Activated CD8-positive, alpha-beta memory T cell treated with anti-CD3 and anti-CD28 coated beads, Interleukin-2, amount 50 U/mL, for 48 hours (primary cell): ENCODE measurements around the gene C1orf159.
"Not testable (repeated sequence)": the region's sequence is repeated elsewhere in the genome, so short reads cannot be mapped to it uniquely, and the experiment has no call there.

Experiments
- DNase-seq: peaks from one replicate; pipeline ENCODE4 v3.0.0-alpha.2; 2020

C1orf159 gene

DNA sequence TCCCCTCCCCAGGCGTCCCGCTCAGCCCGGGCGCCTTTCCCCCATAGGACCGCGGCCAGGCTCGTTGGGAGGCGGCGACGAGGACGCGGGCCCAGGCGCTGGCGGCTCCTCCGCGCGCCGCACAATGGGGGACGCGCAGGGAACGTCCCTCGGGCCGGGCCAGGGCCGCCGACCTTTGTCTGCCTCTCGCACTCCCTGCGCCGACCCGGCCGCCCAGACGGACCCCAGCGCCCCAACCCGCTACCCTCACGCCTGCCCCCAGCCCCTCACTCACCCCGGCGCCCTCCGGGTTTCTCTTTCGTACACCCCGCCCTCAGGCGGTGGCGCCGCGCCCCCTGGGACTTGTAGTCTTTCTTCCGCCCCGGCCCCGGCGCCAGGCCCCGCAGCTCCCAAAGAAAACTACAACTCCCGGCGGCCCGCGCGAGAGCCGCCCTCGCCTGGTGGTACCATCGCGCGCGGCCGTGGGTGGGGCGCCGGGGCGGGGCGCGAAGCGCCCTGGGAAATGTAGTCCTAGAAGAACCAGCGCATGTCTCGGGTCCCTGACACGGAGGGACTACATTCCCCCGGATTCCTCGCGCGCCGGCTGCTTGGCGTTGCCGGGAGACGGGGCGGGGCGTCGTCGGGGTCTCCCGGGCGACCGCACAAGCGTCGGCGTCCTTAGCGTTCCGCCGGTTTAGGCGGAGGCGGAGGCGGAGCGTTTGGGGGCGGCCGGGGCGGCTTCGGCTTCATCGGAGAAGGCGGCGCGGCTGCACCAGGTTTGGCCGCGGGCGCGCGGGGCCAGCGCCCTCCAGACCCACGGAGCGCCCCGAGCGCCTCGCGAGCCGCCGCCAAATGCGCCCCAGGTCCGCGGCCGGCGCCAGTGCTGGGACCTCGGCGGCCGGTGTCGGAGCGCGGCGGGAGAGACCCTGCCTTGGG, at the start of gene C1orf159:
TSS of gene C1orf159 (minus strand) at position 304 of the 915 bp plus-strand sequence. CDS start 24,546 bp downstream, outside the sequence.
- peak; percentile 99 for DNase-seq

DNA sequence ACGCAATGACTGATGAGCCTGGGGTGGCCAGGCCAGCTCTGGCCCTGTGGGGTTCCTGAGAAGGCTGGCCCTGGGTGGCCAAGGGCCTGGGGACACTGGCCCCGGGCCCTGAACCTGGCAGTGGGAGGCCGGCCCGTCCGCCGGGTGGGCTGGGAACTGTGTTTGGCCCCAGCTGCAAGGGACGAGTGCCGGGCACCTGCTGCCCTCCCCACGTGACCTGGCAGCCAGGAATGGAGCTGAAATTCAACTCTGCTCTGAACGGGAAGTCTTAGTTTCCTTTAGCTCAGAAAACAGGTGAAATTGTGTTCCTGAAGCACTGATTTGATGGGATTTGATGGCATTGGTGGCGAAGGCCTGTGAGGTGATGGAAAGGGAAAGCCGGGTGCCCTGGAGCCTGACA, 49.6 kb upstream of the C1orf159 start:
- no peak for DNase-seq

DNA sequence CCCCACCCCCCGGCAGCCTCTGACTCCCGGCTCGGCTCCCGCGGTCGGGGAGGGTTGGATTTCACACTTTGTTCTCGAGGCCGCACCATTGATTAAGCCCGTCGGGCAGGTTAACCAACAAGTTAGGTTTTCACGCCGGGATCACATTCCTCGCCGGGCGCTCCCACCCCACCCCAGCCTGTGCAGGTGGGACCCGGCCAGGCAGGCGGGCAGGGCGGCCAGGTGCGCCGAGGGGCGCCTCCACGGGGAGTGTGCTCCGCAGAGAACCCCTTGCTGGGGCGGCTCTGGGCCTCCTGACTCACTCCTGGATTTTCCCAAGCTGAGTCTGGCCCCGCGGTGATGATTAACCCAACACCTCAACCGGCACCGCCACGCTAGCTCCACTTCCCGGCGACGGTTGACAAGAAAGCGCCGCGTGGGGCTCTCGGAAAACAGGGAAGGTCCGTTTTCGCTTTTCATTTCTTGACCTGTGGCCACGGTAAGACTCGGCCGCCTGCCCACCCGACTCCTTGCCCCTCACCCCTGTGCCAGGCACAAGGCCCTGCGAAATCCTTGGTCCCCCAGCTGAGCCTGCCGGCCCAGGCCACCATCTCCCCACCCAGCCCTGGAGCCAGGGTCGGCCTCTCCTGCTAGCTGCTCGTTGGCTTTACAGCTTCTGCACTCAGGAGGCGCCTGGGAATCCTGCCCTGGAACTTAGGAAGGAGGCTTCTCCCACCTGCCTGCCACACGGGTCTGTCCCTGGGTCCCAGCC, 49.0 kb upstream of the C1orf159 start:
- DNase-seq = no peak

DNA sequence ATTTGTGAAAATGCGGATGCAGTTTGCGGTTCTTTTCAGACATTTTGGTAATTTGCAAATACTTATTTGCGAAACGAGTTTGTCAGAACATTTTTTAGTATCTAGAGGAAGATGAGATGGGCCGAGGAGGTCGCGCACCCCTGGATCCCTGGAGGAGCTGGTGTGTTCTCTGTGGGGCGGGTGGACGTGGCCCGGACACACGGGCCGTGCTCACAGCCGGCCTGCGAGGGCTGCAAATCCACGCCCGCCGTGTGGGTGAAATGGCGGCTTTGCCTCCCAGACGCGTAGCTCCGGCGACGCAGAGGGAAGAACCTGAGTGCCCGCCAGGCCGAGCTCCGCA, 48.4 kb upstream of the C1orf159 start:
- no peak for DNase-seq

DNA sequence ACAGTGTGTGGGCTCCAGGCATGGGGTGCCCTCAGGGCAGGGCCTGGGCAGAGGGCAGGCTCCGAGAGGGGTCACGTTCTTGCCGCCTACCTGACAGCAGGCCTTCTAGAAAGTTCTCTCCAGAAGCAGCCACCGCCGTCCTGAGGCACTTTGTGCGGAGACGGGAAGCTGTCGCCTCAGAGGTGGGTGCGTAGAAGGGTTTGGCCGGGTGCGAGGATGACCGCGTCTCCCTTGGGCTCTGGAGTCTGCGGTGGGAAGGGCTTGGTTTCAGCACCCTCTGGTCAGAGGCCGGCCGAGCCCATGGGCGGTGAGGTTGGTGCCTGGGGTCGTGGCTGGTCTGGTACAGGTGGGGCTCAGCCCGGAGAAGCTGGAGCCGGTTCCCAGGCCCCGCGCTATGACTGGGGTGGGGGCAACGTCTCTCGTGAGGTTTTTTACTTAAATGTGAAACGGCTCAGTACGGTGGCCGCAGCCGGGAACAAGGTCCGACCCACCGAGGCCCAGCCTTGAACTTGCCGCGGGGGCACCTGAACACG, 47.7 kb upstream of the C1orf159 start:
- DNase-seq = no peak

DNA sequence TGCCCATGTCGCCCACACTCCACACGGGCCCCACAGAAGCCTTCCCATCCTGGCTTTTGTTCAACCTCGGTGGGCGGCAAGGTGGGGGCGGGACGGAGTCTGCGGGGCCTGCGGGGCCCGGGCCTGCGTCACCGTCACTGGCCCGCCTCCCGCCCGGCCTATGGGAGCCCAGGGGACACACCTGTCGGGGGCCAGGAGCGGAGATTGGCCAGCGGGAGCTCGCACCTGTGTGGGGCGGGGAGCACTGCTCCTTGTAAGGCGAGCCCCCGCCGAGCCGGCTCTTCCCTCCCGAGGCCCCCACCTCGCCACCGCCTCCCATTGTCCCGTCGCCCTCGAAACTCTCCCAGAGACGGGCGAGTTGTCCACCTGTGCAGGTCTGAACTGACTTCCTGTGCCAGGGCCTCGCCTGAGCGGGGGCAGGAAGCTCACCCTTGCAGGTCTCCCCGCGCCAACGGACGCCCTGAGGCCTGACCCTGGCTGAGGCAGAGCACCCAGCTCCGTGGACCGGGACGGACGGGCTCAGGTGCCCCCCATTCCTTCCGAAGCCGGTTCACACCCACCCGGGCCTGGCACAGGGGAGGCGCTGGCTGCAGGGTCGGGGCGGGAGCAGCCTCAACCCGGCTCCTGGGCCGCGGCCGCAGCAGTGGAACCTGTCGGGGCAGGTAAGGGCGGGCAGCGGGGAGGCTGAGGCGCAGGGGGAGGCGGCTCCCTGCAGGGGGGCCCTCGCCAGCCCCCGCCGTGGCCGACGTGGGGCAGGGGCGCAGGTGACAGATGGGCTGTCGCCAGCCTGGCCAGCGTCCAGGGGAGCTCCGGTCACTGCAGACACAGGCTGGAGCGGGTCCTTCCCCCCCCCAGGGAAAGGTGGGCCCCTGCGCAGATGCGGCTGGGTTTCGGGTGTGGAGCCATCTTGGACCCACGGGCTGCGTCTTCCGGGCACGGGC, 47.0 kb upstream of the C1orf159 start:
- no peak for DNase-seq

DNA sequence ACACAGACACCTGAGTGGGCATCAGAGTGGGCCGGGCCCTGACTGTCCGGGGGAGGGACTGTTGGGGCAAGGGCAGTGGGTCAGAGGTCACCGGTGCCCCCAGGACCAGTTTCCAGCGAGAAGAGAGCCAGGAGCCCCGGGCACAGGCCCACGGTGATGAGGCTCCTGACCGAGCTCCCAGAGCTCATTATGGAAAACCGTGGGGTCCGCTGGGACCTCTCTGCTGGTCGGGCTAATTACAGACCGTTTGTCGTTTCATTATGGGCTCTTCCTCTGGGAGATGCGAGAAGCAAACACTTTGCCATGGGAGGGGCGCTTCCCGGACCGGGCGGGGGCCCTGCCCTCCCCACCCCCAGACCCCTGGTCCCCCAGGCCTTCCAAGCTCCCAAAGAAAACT, 45.8 kb upstream of the C1orf159 start:
- DNase-seq = no peak

DNA sequence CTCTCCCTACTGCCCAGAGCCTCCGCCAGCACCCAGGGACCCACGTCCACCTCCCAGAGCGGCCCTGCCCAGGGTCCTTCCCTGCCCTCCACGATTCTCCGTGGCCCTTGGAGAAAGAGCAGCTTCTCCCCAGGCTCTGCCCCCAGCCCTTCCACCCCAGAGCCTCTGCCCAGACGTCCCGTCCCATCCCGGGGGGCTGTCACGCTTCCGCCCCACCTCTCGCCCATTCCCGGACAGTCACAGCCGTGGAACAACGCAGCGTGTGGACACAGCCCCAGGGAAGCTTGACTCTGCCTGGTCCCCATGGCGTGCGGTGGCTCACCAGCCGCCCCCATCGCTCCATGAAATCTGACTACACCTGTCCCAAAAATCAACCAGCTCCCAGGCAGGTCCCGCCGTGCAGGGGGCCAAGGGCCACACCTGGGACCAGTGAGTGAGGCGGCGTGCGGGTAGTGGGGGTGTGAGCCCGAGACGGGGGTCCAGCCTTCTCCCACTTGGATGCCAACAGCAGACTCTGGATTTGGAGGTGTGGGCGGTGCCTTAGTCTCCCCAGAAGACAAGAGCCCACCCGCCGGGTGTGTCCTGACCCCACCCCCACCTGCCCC, 45.3 kb upstream of the C1orf159 start:
- DNase-seq = no peak

DNA sequence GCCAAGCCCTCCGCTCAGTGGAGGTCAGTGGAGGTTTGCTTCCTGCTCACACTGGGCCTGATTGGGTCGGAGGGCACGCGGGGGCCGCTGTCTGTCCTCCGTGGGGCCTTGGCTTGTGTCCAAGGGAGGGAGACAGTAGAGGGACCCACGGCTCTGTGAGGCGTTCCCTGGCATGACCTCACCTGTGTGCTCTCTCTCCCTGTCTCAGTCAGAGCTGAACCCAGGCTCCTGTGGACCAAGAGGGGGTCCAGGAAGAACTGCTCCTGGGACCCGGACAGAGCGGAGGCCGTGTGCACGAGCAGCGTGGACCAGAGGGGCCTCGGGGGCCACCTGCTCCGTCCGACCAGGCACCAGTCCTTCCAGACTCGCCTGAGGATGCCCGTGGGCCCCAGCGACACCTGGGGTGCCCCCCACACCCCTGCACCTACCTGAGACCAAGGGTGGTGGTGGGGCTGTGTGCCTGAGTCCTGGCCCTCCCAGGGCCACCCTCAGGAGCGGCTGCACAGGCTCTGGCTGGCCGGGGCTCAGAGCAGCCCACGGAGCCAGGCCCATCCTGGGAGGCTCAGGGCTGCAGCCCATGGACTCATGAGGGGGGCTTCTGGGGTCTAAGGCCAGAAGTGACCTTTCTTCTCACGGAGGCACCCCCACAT, 44.5 kb upstream of the C1orf159 start:
- DNase-seq = no peak

DNA sequence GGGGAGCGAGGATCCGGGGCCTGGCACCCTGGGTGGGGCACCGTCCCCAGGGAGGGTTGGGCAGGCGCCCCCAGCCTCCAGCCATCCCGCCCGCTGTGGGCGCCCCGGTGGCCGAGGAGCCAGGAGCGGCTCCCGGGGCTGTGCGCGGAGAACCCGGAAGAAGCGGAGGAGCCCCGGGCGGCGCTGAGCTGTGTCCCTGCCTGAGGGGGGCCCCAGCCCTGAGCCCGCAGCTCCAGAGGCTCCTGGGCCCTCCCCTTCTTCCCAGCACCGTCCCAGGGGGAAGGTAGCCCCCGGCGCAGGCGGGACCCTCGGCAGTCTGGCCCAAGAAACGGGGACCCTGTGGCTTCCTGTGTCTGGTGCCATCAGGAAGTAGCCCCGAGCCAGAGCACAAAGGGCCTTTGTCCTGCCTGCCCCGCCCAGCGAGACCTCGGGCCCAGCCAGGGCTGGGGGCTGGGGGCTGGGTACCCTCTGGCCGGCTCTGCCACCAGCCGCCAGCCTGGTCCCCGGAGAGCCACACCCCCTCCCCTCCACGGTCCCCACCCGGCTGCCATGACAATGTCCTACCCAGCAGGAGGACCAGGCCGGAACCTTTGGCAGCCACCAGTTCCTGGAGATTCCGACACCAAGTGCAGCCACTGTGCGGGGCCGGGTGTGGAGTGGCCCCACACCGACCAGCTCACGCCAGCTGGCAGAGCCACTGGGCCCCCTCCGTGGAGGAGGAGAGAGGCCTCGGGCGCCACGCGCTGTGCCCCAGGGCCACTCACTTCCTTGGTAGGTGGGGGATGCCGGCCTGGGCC, 42.2 kb upstream of the C1orf159 start:
- DNase-seq = peak; percentile 69

DNA sequence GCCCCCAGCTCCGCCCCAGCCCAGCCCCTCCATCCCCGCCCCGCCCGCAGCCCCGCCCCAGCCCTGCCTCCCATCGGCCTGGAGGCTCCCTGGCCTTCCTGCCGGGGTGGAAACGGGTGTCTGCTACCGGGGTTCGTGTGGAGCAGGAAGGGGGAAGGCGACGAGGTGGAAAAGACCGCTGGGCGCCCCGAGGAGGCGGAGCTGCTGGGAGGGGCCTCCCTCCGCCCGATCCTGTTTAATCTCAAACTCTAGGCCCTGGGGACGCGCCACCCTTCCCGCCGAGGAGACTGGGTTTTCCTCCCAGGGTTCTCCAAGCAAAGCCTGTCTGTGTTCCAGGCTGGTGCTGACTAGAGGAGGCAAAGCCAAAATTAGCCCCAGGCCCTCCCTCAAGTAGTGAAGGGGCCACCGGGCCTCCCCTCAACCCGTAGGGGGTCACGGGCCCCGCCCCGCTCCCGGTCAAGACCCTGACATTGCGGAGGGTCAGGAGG, 41.6 kb upstream of the C1orf159 start:
- peak; percentile 80 for DNase-seq

DNA sequence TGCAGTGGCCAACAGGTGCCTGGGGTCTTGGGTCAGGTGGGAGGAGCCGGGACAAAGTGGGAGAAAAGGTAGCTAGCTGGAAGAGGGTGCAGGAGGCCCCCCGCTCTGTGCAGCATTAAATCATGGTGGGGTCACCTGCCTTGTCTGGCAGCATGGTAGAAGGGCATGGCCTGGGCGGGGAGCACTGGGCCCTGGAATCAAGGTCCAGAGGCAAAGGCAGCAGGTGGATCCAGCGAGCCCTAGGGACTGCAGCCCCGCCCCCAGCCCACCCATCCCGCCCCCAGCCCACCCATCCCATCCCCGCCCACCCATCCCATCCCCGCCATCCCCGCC, 41.1 kb upstream of the C1orf159 start:
- DNase-seq = no peak

DNA sequence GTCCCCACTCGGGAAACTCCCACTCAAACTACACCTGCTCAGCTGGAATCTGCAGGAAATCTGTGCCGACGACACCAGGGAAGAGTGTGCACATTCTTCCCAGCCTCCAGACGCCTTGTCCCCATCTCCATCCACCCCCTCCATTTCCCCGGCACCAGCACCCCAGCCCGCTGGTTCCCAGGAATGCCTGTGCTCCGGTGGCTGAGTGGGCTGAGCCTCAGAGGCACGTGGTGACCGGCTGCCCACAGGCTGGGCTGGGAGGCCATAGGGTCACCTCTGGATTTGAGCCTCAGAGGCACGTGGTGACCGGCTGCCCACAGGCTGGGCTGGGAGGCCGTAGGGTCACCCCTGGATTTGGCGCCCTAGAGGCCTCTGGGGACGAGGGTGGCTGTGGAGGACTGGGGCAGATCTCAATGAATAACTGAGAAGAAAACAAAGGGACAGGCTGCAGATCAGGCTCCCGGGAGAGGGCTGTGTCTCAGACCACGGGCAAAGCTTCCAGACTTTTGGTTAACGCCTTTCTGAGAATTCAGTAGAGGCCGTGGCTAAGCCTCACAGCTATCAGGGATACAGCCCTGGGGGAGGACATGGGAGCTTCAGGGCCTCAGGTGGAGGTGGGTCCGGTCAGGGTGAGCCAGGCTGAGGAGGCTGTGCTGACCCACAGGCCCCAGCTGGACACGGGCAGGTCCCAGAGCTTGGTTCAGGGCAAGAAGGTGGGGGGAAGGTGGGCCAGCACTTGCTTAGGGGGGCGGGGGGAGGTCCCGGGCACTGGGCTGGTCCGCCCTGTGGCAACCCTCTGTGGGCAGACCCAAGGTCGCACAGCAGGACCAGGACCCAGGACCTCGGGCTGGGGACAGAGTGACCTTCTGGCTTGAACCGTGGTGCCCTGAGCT, 40.5 kb upstream of the C1orf159 start:
- DNase-seq = no peak

DNA sequence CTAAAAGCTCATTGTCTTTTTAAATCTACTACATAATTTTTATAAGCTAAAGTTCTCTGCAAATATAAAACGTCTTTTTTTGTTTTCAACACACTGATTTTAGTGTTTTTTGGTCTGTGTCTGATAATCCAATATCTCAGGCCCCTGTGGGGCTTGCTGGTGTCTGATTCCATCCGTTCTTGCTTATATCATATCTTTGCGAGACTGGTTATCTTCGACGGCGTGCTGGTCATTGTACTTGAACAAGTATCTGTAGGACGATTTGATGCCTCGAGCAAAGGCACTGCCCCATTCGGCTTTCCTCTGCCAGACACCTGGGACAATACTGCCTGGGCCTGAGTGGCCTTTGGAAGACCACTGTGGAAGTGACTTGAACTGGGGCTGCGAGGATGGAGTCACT, 39.4 kb upstream of the C1orf159 start:
- no peak for DNase-seq

DNA sequence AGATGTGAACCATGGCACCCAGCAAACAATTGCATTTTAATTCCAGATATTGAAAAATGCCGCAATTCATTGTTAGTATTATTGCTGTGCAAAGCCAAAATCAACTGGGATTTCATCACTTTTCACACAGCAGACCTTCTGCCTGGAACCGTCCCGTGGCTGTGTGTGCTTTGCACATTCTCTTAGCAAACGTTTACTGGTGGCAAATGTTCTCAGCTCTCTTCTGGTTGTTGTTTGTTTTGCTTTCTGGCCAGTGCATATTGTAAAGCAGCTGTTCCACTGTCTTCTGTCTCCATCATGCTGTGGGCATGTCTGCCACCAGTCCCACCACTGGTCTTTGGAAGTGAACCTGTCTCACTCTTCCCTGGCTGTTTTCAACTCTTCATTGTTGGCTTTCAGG, 38.0 kb upstream of the C1orf159 start:
- no peak for DNase-seq

DNA sequence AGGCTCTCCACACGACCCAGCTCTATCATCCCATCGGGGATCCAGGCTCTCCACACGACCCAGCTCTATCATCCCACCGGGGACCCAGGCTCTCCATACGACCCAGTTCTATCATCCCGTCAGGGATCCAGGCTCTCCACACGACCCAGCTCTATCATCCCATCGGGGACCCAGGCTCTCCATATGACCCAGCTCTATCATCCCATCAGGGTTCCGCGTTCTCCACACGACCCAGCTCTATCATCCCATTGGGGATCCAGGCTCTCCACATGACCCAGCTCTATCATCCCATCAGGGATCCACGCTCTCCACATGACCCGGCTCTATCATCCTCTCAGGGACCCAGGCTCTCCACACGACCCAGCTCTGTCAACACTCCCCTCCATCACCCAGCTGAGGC, 37.3 kb upstream of the C1orf159 start:
- DNase-seq = not testable (repeated sequence)

DNA sequence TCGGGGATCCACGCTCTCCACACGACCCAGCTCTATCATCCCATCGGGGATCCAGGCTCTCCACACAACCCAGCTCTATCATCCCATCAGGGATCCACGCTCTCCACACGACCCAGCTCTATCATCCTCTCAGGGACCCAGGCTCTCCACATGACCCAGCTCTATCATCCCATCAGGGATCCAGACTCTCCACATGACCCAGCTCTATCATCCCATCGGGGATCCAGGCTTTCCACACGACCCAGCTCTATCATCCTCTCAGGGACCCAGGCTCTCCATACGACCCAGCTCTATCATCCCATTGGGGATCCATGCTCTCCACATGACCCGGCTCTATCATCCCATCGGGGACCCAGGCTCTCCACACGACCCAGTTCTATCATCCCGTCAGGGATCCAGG, 36.5 kb upstream of the C1orf159 start:
- DNase-seq = not testable (repeated sequence)

DNA sequence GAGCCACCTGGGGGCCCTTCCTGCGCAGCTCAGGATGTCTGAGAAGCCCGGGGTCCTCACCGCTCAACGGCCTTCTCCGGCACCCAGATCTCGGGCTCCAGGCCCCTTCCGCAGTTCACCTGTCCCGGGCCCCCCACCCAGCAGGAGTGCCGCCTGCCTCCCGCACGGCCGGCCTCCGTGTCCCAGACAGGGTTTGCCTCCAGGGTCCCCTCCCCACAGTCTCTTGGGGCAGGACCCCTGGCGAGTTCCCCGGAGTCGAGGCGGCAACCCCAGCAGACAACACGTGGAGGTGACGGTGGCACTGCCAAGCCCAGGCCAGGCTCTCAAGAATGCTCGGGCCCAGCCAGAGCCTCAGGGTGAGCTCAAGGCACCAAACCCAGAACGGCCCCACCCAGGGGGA, 35.4 kb upstream of the C1orf159 start:
- DNase-seq = no peak

DNA sequence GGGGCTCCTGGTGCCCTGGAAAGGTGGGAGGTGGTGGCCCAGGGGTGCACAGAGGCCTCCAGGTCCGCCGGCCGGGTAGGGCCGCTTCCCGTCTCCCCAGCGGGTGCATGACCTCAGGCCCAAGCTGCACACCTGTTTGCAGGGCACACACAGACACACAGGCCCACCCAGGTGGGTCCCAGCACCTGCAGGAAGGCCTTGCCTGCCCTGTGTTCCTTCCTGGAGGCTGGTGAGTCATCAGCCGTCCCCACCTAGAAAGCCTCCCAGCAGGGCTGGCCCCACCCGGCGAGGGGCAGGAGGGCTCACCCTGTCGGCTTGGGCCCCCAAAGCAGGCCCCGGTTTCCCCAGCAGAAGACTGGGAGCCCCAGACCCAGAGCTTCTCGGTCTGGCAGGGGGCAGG, 34.2 kb upstream of the C1orf159 start:
- no peak for DNase-seq

DNA sequence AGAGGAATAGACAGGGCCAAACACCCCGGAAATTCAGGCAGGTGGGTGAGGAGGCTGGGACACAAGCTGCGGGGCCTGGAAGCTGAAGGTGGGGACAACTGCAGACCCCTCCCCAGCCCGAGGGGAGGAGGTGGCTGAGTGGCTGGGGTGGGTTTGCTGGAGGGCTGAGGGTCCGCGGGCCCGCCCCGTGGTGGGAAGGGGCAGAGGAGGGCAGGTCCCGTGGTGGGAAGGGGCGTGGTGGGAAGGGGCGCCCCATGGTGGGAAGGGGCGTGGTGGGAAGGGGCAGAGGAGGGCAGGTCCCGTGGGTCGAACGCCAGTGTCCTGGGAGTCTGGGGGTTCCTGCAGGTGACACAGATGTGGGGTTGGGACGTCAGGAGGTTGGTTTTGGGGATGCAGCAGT, 33.5 kb upstream of the C1orf159 start:
- no peak for DNase-seq
